Dermis microvascular lymphatic vessel endothelial cell (primary cell): ENCODE data around the gene SPATA32. TPM values are rescaled to one million over a fixed set of nuclear protein-coding genes. Genes with fewer than 3 reads are reported as not detected.

Experiments used
- total RNA-seq: library from RNA; depleted of rRNA; stranded (reverse); fragments of >200 nt; gene quantifications from 2 replicates; pipeline ENCODE4 v1.2.1, GENCODE V29; 2014

The SPATA32 gene
- total RNA-seq, 1 donor from 2014 or later = not detected

Other genes starting within 250 kb of the SPATA32 start
- gene DCAKD, start 210.5 kb downstream of the SPATA32 start, total RNA-seq = 22.2 and 32.2 TPM in 2 replicates
- gene NMT1, start 200.8 kb downstream of the SPATA32 start, total RNA-seq = 82.6 and 100 TPM in 2 replicates
- 12.7 and 13.0 TPM in 2 replicates for gene PLCD3, start 129.6 kb downstream of the SPATA32 start, total RNA-seq
- gene ACBD4, start 126.4 kb downstream of the SPATA32 start, total RNA-seq = 3.4 and 4.1 TPM in 2 replicates
- 4.9 and 8.2 TPM in 2 replicates for gene HEXIM1, start 113.6 kb downstream of the SPATA32 start, total RNA-seq
- 3.2 and 3.7 TPM in 2 replicates for gene HEXIM2, start 100.2 kb downstream of the SPATA32 start, total RNA-seq
- gene FMNL1, start 40.2 kb downstream of the SPATA32 start, total RNA-seq = 2.6 and 2.9 TPM in 2 replicates
- gene MAP3K14, start 54.9 kb upstream of the SPATA32 start, total RNA-seq = 1.4 and 1.9 TPM in 2 replicates
- gene ARHGAP27, start 170.8 kb upstream of the SPATA32 start, total RNA-seq = 19.3 and 37.0 TPM in 2 replicates
- 12.7 and 21.7 TPM in 2 replicates for gene PLEKHM1, start 228.6 kb upstream of the SPATA32 start, total RNA-seq